ENCODE data around the gene KRTAP10-9.
"Not testable (repeated sequence)": the region's sequence is repeated elsewhere in the genome, so short reads cannot be mapped to it uniquely, and the experiment has no call there.

Gene KRTAP10-9

DNA sequence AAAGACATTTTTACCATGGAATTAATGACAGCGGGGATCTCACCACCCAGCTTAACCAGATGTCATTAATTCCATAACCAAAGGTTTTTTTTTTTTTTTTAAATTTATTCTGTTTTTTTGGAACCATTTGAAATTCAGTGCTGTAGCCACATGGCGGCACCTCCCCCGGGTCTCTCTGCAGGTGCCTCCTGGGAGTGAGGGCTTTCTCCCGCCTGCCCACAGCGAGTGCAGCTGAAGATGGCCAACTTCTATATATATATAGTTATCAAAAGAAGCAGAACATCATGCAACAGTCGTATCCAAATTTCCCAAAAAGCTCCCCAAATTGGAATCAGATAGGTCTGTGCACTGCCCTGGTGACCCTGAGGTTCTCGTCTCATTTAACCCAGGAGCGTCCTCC is 11.4 kb upstream of the KRTAP10-9 start:
- FAIRE-seq = no peak

DNA sequence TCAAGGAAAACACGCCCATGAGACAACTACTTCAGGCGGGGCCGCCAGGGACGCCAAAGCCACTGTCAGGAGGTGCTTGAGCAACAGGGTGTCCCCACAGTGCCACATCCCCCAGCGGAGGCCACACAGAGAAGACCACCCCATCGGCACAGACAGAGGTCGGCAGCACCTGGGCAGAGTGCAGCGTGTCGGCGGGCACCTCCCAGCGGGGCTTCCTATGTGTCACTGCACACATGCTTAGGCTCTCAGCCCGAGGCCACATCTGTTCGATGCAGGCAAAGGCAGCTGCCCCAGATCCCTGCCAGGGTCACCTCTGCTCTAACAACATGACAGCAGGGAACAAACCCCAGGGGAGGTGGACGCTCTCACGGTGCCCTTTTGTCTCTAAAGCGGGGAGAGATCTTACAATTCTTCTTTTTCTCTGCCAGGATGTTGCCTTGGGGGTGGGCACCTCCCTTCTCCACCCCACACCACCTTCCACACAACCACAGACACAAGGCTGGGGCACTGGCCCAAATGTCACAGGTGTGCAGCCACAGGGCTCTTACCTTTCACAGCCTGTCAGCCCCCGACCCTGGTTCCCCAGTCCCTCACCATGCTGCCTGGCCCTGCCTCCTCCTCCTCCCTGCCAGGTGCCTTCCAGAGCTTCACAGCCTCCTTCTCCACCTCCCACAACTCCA is 10.8 kb upstream of the KRTAP10-9 start:
- no peak for FAIRE-seq

DNA sequence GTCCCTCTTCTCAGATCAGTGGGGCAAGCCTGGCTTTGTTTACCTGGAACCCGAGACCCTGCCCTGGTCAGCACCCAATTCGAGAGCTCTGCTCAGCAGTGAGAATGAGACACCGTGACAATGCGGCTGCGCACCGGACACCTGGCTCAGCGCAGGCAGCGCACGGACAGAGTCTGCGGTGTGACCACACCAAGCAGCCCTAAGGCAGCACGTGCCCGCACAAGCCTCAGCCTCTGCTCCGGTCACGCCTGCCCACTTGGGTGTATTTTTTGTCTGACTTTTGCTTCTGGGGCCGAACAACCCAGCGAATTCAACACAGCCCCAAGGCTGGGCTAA is 10.3 kb upstream of the KRTAP10-9 start:
- no peak for FAIRE-seq

DNA sequence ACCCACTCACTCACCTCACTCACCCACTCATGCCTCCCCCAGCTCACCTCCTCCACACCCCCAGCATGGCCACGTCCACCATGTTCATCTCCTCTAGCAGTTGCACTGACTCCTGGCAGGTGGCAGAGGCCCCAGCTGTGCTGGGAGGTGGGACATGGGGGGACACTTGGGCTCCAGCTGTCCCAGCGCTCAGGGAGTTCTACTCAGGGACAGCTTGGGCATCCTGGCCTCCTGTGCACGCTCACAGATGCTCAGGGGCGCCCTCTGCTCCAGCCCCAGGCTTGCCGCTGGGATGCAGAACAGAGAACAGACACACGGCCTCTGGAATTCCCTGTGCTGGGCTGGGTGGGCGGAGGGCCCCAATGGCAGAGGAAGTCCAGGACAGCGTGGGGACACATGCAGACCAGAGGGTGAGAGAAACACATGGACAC is 9.8 kb upstream of the KRTAP10-9 start:
- no peak for FAIRE-seq

DNA sequence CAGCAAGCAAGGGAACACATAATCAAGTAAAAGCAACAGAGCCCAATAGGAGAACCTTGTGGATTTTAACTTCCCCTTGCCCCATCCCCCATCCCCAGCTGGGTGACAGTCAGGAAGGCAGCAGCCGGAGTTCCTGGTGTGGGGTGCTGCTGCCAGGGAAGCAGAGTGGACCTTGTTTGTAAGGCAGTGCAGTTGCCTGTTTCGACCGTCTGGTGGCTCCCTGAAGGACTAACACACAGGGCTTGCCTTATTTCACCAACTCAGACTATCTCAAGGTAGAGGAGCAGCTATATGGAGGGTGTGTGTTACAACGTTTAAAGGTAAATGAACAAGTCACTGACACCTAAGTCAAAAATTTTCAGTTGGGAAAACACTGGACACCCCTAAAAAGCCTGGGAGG is 8.4 kb upstream of the KRTAP10-9 start:
- no peak for FAIRE-seq

DNA sequence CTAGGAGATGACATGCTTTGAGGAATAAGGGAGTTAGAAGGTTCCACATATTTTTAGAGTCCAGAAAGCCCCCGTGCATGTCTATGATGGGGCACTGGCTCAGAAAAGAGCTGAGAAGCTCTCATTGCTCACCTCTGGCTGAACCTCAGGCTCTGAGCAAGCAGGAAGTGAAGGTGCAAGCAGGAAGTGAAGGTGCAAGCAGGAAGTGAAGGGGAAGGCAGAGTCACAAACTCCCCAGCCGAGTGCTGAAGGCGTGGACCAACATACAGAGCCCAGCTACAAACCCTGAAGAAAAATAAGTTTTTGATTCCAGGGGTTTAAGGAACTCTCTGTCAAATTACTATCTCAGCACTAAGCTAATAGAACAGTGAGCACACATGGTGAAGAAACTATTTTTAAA is 8.0 kb upstream of the KRTAP10-9 start:
- no peak for FAIRE-seq

DNA sequence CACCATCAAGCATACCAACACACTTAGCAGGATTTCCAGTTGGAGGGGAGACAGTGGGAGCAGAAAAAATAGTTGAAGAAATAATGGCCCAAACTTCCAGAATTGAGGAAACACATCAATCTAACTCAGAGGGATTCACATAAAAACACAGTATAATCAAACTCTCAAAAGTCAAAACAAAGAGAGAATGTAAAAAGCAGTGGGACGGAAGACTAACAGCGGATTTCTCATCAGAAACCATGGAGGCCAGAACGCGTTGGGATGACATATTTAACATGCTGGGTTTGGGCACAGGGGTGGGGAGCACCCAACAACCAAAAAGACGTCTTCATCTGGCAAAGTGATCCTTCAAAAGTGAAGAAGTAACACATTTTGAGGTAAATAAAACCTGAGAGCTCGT is 7.0 kb upstream of the KRTAP10-9 start:
- no peak for FAIRE-seq

DNA sequence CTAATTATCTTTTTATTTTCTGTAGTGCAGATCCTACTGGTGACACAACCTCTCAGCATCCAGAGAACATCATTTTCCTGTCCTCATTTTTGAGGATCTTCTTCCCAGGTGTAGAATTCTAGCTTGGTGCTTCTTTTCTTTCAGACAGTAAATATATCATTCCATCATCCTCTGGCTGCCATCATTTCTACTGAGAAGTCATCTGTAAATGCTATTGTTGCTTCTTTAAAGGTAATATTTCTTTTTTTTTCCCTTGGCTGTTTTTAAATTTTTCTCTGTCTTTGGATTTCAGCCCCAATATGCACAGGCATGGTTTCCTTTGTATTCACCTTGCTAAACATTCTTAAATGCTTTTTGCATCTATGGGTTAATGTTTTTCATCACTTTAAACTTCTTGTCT is 3.3 kb upstream of the KRTAP10-9 start:
- FAIRE-seq = no peak

DNA sequence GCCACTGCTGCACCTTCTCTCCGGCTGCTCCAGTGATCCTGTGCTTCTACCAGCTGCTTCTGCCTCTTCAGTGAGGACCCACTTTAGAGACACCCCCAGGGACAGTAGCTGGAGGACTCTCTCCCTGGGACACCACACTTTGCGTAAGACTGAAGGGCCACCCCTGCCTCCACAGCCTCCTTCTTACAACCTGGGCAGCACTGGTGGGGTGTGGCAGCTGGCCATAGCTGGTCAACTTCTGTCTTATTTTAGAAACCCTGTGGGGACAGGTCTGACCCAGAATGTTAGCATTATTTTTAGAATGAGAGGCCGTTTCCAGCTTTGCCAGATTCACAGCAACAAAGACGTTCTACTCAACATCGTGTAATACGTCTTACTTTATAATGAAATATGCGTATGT is 1.1 kb upstream of the KRTAP10-9 start:
- no peak for FAIRE-seq

DNA sequence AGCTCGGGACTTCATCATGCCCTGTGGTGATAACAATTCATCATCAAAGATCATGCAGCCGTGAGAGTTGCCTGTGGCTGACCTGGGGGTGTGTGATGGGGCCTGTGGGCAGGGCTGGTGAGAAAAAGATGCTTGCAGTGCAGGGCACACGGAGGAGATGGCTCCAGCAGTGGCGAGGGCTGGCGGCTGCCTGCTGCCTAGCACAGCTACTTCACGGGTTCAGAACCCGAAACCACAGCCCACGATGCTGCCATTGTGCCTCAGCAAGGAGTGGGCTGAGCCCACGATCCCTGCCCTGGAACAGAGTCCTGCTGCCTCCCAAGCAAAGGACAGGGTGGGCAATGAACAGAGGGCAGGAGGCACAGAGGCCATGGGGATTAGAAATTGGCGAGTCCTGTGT is 631 bp upstream of the KRTAP10-9 start:
- no peak for FAIRE-seq

DNA sequence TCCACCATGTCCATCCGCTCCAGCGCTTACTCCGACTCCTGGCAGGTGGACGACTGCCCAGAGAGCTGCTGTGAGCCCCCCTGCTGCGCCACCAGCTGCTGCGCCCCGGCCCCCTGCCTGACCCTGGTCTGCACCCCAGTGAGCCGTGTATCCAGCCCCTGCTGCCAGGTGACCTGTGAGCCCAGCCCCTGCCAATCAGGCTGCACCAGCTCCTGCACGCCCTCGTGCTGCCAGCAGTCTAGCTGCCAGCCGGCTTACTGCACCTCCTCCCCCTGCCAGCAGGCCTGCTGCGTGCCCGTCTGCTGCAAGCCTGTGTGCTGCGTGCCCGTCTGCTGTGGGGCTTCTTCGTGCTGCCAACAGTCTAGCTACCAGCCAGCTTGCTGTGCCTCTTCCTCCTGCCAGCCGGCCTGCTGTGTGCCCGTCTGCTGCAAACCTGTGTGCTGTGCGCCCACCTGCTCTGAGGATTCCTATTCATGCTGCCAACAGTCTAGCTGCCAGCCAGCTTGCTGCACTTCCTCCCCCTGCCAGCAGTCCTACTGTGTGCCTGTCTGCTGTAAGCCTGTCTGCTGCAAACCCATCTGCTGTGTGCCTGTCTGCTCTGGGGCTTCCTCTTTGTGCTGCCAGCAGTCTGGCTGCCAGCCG is 409 bp downstream of the KRTAP10-9 start:
- FAIRE-seq = not testable (repeated sequence)

DNA sequence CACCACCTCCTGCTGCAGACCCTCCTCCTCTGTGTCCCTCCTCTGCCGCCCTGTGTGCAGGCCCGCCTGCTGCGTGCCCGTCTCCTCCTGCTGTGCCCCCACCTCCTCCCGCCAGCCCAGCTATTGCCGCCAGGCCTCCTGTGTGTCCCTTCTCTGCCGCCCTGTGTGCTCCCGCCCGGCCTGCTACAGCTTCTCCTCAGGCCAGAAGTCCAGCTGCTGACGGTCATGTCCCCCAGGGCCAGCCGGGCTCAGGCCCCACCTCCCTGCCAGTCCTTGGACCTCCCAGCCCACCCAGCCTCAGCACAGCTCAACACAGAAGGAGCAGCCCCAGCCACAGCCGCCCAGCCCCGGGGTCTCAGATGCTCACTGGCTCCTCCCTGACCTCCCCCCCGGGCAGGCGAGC is 939 bp downstream of the KRTAP10-9 start:
- not testable (repeated sequence) for FAIRE-seq

DNA sequence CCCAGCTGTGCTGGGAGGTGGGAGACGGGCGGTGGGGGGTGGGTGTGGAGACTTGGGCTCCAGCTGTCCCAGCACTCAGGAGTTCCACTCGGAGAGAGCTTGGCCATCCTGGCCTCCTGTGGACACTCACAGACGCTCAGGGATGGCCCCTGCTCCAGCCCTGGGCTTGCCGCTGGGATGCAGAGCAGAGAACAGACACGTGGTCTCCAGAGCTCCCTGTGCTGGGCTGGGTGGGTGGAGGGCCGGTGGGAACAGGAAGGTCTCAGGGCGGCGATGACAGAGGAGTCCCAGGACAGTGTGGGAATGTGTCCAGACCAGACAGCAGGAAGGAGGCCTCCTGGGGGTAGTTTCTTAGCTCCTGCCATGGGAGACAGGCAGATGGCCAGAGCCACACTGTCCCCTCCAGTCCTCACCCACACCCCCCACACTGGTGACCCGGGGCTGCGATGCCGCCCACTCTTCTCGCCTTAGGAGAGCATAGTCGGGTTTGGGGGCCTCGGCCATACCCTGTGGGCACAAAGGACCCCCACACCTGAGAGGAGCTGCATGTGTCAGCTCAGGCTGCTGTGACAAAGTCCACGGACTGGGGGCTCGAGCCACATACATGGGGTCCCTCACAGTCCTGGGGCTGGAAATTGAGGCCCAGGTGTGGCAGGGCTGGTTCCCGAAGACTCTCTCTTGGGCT is 2.0 kb downstream of the KRTAP10-9 start:
- FAIRE-seq = no peak

DNA sequence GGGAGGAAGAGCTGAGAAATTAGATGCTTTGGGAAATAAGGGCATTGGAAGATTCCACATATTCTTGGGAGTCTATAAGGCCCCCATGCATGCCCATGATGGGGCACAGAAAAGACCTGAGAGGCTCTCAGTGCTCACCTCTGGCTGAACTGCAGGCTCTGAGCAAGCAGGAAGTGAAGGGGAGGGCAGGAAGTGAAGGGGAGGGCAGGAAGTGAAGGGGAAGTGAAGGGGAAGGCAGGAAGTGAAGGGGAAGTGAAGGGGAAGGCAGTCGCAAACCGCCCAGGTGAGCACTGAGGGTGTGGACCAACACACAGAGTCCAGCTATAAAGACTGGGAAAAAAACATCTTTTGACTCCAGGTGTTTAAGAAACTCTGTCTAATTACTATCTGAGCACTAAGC is 3.5 kb downstream of the KRTAP10-9 start:
- FAIRE-seq = no peak

DNA sequence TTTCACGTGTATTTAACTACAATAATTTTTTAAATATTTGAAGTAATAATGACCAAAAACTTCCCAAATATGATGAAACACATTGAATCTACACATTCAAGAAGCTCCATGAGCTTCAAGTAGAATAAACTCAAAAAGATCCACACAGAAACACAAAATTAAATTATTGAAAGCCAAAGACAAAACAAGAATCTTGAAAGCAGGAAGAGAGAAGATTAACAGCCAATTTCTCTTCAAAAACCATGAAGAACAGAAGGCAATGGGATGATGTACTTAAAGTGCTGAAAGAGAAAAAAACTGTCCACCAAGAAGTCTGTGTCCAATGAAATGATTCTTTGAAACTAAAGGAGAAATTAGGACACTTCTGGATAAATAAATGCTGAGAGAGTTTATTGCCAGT is 5.2 kb downstream of the KRTAP10-9 start:
- FAIRE-seq = no peak

DNA sequence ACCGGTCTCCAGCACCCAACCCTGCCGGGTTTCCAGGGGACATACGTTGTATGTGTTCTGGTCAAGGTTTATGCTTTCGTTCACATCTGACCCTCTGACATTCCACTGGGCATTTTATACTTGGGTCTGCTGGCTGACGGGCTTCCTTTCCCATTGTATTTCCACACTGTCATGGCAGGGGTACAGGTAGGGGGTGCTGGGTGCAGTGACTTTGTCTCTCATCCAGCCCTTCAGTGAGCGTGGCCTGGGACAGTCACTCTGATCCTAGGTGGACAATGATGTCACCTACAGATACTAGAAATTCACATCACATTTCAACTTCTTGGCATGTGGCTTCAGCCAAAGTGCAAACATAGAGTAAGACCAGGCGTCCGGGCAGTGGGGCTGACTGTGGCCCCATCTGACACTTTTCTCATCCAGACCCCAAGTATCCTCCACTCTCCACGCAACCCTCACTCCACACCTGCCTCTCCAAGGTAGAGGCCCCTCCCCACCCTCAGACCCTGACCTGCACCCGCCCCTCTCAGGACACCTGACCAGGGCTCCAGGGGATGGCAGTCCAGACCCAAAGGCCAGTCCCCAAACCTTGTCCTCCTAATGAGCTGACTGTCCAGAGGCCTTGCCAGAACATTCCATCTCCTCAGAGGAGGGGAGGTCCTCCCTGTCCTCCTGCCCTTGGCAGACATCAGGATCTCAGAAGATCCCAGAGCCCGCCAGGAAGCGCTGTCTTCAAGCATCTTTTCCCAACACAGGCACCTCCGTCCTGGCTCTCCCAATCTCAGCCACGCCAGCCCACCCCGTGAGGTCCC is 9.5 kb downstream of the KRTAP10-9 start:
- FAIRE-seq = no peak

DNA sequence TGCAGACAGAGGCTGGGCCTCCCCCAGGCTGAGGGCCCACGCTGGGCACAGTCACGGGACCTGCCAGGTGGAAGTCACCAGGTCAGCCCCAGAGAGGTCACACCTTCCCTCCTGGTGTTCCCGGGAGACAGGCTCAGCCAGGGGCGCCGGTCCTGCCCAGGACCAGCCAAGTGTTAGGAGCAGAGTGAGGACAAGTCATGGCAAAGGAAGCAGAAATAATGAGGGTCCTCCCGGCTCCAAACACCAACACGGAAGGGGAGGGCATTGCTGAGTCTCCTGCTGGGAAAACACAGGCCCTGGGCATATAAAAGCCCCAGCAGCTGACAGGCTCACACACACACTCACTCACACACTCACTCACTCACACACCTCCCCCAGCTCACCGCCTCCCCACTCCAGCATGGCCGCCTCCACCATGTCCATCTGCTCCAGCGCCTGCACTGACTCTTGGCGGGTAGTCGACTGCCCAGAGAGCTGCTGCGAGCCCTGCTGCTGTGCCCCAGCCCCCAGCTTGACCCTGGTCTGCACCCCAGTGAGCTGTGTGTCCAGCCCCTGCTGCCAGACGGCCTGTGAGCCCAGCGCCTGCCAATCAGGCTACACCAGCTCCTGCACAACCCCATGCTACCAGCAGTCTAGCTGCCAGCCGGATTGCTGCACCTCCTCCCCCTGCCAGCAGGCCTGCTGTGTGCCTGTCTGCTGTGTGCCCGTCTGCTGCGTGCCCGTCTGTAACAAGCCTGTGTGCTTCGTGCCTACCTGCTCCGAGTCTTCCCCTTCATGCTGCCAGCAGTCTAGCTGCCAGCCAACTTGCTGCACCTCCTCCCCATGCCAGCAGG is 10.3 kb downstream of the KRTAP10-9 start, which contains the start of gene KRTAP10-10:
Gene KRTAP10-10, plus strand, starts transcription at position 339 of the 833 bp plus-strand sequence. Its CDS starts 62 bp downstream, at position 401.
- no peak for FAIRE-seq

DNA sequence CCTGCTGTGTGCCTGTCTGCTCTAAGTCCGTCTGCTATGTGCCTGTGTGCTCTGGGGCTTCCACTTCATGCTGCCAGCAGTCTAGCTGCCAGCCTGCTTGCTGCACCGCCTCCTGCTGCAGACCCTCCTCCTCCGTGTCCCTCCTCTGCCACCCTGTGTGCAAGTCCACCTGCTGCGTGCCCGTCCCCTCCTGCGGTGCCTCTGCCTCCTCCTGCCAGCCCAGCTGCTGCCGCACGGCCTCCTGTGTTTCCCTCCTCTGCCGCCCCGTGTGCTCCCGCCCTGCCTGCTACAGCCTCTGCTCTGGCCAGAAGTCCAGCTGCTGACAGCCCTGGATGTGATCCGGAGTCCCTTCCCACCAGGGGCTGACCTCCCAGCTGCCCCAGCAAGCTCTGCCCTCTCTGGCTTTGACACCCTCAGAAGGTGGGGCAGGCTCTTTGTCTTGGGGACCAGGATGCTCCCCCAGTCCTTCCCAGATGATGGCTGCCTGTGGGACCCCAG is 11.0 kb downstream of the KRTAP10-9 start:
- FAIRE-seq = not testable (repeated sequence)

DNA sequence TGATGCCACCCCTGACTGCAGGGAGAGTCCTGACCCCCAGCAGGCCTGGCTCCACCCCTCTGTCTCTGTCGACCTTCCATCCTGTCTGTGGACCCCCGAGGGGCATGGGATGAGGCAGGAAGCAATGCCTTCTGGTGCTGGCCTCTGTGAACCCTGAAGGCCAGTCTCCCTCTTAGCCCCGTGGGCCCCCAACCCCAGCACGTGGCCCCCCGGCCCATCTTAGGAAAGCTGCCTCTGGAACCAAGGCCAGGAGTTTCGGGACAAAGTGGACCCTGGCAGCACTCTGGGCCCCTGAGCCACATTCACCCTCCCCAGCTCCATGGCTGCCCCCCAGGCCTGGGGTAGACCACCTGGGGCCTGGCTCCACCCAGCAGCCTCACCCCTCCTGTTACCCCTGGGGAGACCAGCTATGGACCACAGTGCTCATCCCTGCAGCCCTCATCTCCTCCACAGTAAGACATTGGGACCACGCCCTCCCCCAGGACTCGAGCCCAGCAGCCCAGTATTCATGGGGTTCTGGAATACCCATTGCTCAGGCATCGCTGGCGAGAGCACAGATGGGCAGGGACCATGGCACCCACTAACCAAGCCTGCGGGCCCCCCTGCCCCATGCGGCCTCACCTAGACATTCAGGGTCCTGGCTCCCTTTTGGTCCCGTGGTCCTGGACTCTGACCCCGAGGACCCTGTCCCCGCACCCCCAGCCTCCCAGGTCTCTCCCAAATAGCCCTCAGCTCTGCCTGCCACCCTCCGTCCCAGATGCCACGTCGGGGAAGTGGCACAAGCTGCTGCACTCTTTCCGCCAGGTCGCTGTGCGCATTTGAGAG is 11.8 kb downstream of the KRTAP10-9 start:
- FAIRE-seq = not testable (repeated sequence)

DNA sequence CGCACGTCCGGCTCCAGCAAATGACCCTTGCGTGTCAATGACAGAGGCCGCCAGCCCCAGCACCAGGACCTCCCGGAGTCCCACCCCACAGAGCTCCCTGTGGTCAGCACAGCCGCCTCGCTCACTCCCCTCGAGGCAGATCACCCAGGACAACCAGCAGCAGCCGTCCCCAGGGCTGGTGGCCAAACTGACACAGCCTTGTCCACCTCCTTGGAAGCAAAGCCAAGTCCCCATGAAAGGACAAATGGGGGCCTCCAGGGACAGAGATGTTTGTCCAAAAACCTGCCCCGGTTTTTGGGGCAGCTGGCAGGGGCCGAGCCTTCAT is 12.4 kb downstream of the KRTAP10-9 start:
- FAIRE-seq = no peak

DNA sequence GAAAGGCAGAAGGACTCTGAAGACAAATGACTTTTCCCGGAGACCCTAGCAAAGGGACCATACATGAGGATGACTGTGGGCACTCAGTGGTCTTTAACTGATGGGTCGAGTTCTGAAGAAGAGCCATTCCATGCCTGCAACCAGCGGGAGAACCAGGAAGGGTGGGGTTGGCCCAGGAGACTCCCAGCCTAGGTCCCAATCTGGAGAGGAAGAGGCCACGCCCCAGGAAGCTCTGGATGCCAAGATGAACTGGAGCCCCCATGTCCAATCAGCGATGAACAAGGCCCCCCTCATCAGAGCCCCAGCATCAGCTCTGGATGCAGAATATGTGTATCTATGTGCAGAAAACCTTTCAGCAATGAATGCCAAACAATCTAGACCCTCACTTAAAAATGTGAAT is 13.9 kb downstream of the KRTAP10-9 start:
- FAIRE-seq = no peak
